Measurements from ENCODE around the gene LHX6. TPM values are rescaled to one million over a fixed set of nuclear protein-coding genes. Genes with fewer than 3 reads are reported as not detected.

The LHX6 gene
- total and polyA plus RNA-seq, 9 of the 15 experiments (the other 6 are each of a cell fraction or from before 2014, with no cell fraction given), result 2.8 to 16.3 (median 7.9) TPM

GRCh38 chr9:122226142-122226757 lies 2.5 kb downstream of the LHX6 start:
- DNase-seq (ENCODE audit: extremely low read depth in 1 of 4, low spot score in 3 of 4) (no peak), ATAC-seq (no peak), FAIRE-seq (no peak)
- 72% methylated on average over 25 of the region's 51 CpGs for WGBS (ENCODE audit: insufficient coverage, low coverage, missing lambda C conversion rate)
- Histone ChIP-seq H2AFZ (ENCODE audit: low read depth, low read length) (no peak overlapping the region), H3K4me2 (ENCODE audit: insufficient read depth, low read length) (no peak overlapping the region), H3K4me1 (replicated peaks in 1 of 2; ENCODE audit: control insufficient read depth in 2 of 2, insufficient read depth in 2 of 2, low read length in 2 of 2) (peaks cover 20 to 35% of the 10 kb centered on the region in 2 experiments), H3K9me1 (ENCODE audit: control insufficient read depth, insufficient read depth, low read length) (peaks cover 5% of the 10 kb centered on the region), H3K27me3 (ENCODE audit: control insufficient read depth in 2 of 2, insufficient read depth in 2 of 2, low read length in 2 of 2) (peaks cover 27 to 30% of the 10 kb centered on the region in 2 experiments), H3K36me3 (ENCODE audit: control insufficient read depth, insufficient read depth, low read length) (no peaks in the 10 kb centered on the region), H3K27ac (ENCODE audit: extremely low read depth, low read depth, low read length) (no peak overlapping the region), H3K4me3 (no peak overlapping the region), H3K79me2 (ENCODE audit: control insufficient read depth, insufficient read depth, low read length) (no peaks in the 10 kb centered on the region), H3K9me3 (replicated peaks; ENCODE audit: control insufficient read depth, insufficient read depth, low read depth, low read length) (no peaks in the 10 kb centered on the region), H3K9ac (ENCODE audit: insufficient read depth in 1 of 2, low read depth in 2 of 2, low read length in 2 of 2) (no peak overlapping the region), H4K20me1 (replicated peaks; ENCODE audit: control insufficient read depth, insufficient read depth, low read length) (0 out of 2 replicates have a peak, but pooled peaks cover 6% of the 10 kb centered on the region)
- in situ Hi-C loops (cut with MboI) (loop anchor here (10.0 kb wide), 1 partner anchor 1961 kb away; no protein-coding TSS in a partner anchor), intact Hi-C loops (cut with micrococcal nuclease) (no loop called here)
- CTCF ChIA-PET (ENCODE audit: low intra/inter-chr PET ratio), result no interaction called here
- BruUV-seq (replicated peaks), result no TSS peak
- POLR2A ChIA-PET, result interaction anchor here (0.7 to 1.5 kb wide), 3 partner anchors 8 to 18 kb away, joined by 3 to 4 read pairs (median 4); no protein-coding TSS in a partner anchor
- TF ChIP-seq ZBED1 (IDR thresholded peaks at IDR 0.05), result no peak
- TF ChIP-seq ETV6 (IDR thresholded peaks at IDR 0.05; ENCODE audit: borderline replicate concordance in 1 of 2, low read depth in 2 of 2, low read length in 1 of 2), result no peak
- TF ChIP-seq ETV6 (CRISPR knock-in tag; IDR thresholded peaks at IDR 0.05; ENCODE audit: borderline replicate concordance), result no peak
- no peak for TF ChIP-seq ZNF518B (CRISPR knock-in tag; IDR thresholded peaks at IDR 0.05)
- no peak for TF ChIP-seq RBM34 (IDR thresholded peaks at IDR 0.05; ENCODE audit: borderline replicate concordance, insufficient read depth, low read length)
- TF ChIP-seq NONO (IDR thresholded peaks at IDR 0.05; ENCODE audit: low read depth in 2 of 2, low read length in 1 of 2), result no peak
- TF ChIP-seq ARID4B (CRISPR knock-in tag; IDR thresholded peaks at IDR 0.05), result no peak
- no peak for TF ChIP-seq ZNF79 (CRISPR knock-in tag; IDR thresholded peaks at IDR 0.05; ENCODE audit: low read depth)
- TF ChIP-seq SMARCA4 (IDR thresholded peaks at IDR 0.05), result no peak
- no peak for TF ChIP-seq ETV1 (tag; conservative IDR thresholded peaks at IDR 0.05; ENCODE audit: low read depth)
- TF ChIP-seq CBX2 (IDR thresholded peaks at IDR 0.05; ENCODE audit: insufficient read depth, low read length, poor library complexity, severe bottlenecking), result no peak
- TF ChIP-seq ZNF551 (CRISPR knock-in tag; IDR thresholded peaks at IDR 0.05), result no peak
- TF ChIP-seq SIN3B (IDR thresholded peaks at IDR 0.05; ENCODE audit: low read depth), result no peak

Measured in K562 (cell line).